ENCODE measurements around the gene AMT. TPM values are rescaled to one million over a fixed set of nuclear protein-coding genes. Genes with fewer than 3 reads are reported as not detected.

Gene AMT
- total RNA-seq, 2 experiments from 2014 or later = 5.3 to 6.0 TPM

DNA sequence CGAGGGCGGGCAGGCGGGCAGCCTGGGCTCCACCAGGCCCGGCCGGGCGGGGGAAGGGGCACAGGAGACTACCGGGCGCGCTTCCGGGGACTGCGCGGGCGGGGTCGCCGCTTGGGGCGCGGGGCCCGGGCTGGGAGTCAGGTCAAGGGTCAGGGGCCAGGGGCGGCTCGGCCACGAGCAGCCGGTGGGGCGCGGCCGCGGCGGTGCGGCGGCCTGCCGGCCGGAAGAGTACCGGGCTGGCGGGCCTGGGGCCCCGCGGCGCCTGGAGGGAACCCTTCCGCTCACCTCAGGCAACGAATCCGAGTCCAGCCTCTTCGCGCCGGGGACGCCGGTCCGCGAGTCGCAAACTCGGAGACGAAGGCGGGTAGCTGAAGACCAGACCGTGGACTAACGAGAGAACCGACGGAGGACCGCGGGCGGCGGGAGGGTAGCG is 10.7 kb downstream of the AMT start:
- peaks cover 27% of the 10 kb centered on the region for H4K20me1 ChIP-seq (ENCODE audit: insufficient read depth, low read length)
- DNase-seq (ENCODE audit: low spot score) = peak; percentile 77
- no peak overlapping the region for H2AFZ ChIP-seq (ENCODE audit: low read length)
- intact Hi-C loops (cut with micrococcal nuclease; ENCODE audit: unreplicated experiment) = loop anchor here (2.0 kb wide), 1 partner anchor 53 kb away; the partner anchor contains the start of gene GPX1
- no peak for TF ChIP-seq EZH2phosphoT487 (IDR thresholded peaks at IDR 0.05; ENCODE audit: borderline replicate concordance, low read depth, low read length)
- TF ChIP-seq, protein P1, sequence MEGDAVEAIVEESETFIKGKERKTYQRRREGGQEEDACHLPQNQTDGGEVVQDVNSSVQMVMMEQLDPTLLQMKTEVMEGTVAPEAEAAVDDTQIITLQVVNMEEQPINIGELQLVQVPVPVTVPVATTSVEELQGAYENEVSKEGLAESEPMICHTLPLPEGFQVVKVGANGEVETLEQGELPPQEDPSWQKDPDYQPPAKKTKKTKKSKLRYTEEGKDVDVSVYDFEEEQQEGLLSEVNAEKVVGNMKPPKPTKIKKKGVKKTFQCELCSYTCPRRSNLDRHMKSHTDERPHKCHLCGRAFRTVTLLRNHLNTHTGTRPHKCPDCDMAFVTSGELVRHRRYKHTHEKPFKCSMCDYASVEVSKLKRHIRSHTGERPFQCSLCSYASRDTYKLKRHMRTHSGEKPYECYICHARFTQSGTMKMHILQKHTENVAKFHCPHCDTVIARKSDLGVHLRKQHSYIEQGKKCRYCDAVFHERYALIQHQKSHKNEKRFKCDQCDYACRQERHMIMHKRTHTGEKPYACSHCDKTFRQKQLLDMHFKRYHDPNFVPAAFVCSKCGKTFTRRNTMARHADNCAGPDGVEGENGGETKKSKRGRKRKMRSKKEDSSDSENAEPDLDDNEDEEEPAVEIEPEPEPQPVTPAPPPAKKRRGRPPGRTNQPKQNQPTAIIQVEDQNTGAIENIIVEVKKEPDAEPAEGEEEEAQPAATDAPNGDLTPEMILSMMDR (conservative IDR thresholded peaks at IDR 0.05; ENCODE audit: low read length) = no peak
- peak overlapping the region; percentile 86 for H3K4me2 ChIP-seq (ENCODE audit: low read length)
- peak overlapping the region; percentile 91 for H3K4me3 ChIP-seq (ENCODE audit: low read depth, low read length, poor library complexity, severe bottlenecking)
- CTCF ChIA-PET (ENCODE audit: unreplicated experiment) = interaction anchor here (0.6 kb wide), 1 partner anchor 53 kb away, joined by 3 read pairs; no protein-coding TSS in a partner anchor
- H3K4me1 ChIP-seq (ENCODE audit: insufficient read depth, low read length, poor library complexity, severe bottlenecking) = peaks cover 65% of the 10 kb centered on the region
- peaks cover 33% of the 10 kb centered on the region for H3K36me3 ChIP-seq (ENCODE audit: insufficient read depth, low read length)
- BruUV-seq (replicated peaks) = no TSS peak
- peaks cover 68% of the 10 kb centered on the region for H3K79me2 ChIP-seq (ENCODE audit: insufficient read depth, low read depth, low read length)
- H3K27ac ChIP-seq (ENCODE audit: low read depth, low read length, poor library complexity, severe bottlenecking) = peak overlapping the region; percentile 79
- H3K9me2 ChIP-seq (ENCODE audit: insufficient read depth, low read length) = no peaks in the 10 kb centered on the region
- H3K9me3 ChIP-seq (ENCODE audit: low read length) = no peaks in the 10 kb centered on the region
- POLR2A ChIA-PET = interaction anchor here (0.6 to 2.7 kb wide), 8 partner anchors 23 to 1395 kb away, joined by 3 to 16 read pairs (median 6); partner anchors contain the start of gene USP4

DNA sequence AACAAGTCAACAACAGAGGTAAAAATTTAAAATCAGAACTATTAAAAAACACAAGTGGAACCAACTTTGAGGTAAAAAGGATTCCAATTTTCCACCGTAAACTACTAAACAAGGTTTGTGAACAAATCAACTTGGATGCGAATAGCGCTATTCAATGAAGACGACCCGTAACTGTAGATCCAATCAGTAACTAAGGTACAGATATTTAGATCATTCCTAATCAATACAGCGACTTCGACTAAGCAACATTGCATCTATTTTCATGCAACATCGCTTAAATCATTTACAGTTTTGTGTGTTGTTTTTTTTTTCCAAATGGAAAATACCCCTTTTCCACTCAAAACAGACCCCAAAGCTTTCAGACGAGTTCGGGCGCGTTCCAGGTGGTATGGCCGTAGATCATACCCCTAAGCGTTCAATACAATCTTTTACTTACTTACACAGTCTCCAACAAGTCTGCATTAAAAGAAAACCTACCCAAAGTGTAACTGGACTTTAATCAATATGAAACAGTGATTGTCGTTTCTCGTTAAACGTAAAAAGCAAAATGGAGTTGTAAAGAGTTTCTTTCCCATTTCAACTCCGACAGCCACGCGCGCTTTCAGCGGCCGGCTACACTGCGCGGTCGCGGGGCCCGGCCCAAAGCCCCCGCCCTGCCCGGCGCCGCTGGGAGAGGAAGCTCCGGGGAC is 11.3 kb downstream of the AMT start:
- Histone ChIP-seq H3K79me2 (ENCODE audit: insufficient read depth, low read depth, low read length) (peaks cover 74% of the 10 kb centered on the region), H4K20me1 (ENCODE audit: insufficient read depth, low read length) (peaks cover 32% of the 10 kb centered on the region), H3K4me2 (ENCODE audit: low read length) (peak overlapping the region; percentile 86), H2AFZ (ENCODE audit: low read length) (no peak overlapping the region), H3K36me3 (ENCODE audit: insufficient read depth, low read length) (peaks cover 39% of the 10 kb centered on the region), H3K9me3 (ENCODE audit: low read length) (no peaks in the 10 kb centered on the region), H3K4me3 (ENCODE audit: low read depth, low read length, poor library complexity, severe bottlenecking) (peak overlapping the region; percentile 91), H3K9me2 (ENCODE audit: insufficient read depth, low read length) (no peaks in the 10 kb centered on the region), H3K4me1 (ENCODE audit: insufficient read depth, low read length, poor library complexity, severe bottlenecking) (peaks cover 59% of the 10 kb centered on the region), H3K27ac (ENCODE audit: low read depth, low read length, poor library complexity, severe bottlenecking) (peak overlapping the region; percentile 79)
- no TSS peak for BruUV-seq (replicated peaks)
- intact Hi-C loops (cut with micrococcal nuclease; ENCODE audit: unreplicated experiment) = loop anchor here (2.0 kb wide), 1 partner anchor 52 kb away; the partner anchor contains the start of gene GPX1
- CTCF ChIA-PET (ENCODE audit: unreplicated experiment) = interaction anchor here (0.6 kb wide), 1 partner anchor 52 kb away, joined by 3 read pairs; no protein-coding TSS in a partner anchor
- no peak for DNase-seq (ENCODE audit: low spot score)
- TF ChIP-seq, protein P1 (conservative IDR thresholded peaks at IDR 0.05; ENCODE audit: low read length) = no peak
- TF ChIP-seq EZH2phosphoT487 (IDR thresholded peaks at IDR 0.05; ENCODE audit: borderline replicate concordance, low read depth, low read length) = no peak
- POLR2A ChIA-PET = interaction anchor here (1.2 to 2.7 kb wide), 5 partner anchors 22 to 71 kb away, joined by 5 to 16 read pairs (median 6); partner anchors contain the start of gene USP4

Data from OCI-LY7 (cell line).